Stimulated activated CD4-positive, alpha-beta T cell treated with anti-CD3 and anti-CD28 coated beads, Interleukin-1b, Interleukin-23, amount 100 ng/mL, for 1 hour (primary cell): ENCODE results near the gene UNC13A.
A peak's percentile ranks its signal among the peaks of the same experiment; 100 is the strongest.

ENCODE experiments used
- DNase-seq, 2 donors: peaks; one replicate each; pipeline ENCODE4 v3.0.0-alpha.2; 2020; ENCODE audit warnings: low read depth in 2 of 2

UNC13A gene

DNA sequence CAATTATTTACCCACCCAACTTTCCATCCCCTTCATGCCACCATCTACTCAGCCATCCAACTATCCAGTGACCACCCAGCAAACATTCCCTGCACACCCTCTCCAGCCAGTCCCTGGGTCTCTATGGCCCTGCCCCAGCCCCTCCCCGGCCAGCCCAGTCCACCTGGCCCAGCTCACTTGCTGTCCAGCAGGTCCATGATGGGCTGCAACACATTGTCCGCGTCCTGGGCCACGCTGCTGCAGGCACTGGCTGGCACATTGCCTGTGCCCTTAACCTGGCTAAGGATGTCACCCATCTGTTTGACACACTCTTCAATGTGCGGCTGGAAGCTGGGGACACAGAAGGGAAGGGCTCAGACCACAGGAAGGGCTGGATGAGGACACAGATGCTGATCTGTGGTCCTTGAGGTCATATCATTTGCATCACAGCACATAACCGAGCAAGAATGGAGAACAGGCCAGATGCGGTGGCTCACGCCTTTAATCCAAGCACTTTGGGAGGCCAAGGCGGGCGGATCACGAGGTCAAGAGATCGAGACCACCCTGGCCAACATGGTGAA, 61.6 kb downstream of the UNC13A start:
- DNase-seq: no peak

DNA sequence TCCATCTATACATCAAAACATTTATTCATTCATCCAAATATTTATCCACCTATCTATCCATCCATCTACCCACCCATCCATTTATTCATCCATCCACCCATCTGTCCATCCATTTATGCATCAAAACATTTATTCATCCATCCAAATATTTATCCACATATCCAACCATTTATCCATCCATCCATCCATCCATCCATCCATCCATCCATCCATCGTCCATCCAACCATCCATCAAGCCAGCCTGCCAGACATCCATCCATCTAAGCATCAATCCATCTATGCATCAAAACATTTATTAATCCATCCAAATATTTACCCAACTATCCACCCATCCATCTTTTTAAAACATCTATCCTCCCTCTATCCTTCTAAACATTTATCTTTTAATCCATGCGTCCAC, 62.2 kb downstream of the UNC13A start:
- DNase-seq: no peak

DNA sequence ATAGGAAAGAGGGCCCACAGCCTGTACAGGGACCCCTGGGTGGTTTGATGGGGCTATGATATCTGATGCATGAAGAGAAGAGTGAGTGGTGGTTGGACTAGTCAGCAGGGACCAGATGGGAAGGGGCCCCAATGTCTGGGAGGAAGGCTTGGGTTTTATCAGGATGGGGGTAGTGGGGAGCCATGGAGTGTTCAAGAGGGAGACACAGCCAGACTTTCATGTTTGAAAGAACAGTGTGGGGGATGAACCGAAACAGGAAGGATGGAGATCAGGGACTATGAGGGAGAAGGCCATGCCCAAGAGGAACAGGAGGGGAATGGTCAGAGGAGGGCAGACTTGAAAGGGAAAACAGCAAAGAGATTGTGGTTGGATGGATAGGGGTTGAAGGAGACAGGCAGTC, 63.1 kb downstream of the UNC13A start:
- no peak for DNase-seq

- no peak for DNase-seq
Measured at GRCh38 chr19:17624314-17624991, 63.7 kb downstream of the UNC13A start.

- DNase-seq: no peak
Measured at GRCh38 chr19:17623224-17623935, 64.8 kb downstream of the UNC13A start.

DNA sequence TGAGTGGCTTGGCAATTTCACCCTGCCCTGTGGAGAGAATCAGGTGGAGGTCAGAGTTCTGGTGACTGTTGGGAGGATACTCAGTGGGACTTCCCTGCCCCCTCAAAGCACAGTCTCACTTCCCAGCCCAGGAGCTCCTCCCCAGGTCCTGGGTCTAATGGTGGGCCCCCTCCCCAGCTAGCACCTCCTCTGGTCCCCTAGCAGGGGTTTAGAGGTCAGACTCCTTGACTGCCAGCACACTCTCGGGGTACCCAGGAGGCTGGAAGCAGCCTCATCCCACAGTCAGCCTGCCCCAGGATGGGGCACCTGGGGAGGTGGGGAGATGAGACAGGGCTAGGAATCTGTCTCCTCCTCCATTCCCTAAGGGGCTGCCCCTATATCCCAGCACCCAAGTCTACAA, 67.5 kb downstream of the UNC13A start:
- DNase-seq: no peak

GRCh38 chr19:17618936-17619335, 69.2 kb downstream of the UNC13A start:
- no peak for DNase-seq

DNA sequence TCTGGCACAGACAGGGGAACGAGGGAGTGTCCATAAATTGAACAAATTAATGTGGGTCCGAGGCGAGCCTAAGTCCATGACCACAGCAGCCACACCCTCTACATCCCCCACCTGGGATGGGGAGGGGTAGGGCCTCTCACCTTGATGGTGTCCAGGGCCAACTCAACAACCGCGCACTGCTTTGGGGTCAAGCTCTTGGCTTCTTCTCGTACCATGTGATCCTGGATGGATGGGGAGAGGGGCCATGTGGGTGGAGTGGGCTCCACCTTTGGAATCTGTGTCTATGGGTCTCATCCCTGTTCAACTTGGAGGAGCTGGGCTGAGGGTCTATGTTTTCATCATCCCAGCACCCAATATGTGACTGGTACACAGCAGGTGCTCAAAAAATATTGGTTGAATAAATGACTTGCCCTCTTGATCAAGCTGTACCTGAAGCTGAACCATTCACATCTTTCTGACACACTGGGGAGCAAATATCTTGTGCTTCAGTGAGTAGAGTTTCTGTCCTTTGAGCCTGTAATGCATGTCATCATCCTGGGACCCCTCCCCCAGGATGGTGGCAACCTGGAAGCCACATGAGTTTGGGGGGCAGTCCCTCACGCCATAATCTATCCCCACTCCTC, 69.8 kb downstream of the UNC13A start:
- no peak for DNase-seq

DNA sequence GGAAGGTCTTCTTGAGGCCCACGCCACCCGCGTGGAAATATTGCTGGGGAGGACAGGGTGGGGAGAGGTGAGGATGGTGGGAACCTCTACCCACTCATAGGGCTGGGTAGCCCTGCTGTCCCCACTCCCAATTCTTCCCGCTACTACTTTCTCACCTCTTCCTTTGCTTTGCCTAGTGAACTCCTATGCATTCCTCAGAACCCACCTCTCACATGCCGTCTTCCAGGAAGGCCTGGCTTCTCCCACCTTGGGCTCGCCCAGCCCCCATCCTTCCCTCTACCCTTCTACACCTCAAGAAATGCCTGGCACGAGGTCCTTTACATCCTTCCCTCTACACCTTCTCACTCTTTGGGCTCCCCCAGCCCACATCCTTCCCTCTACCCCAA, 70.4 kb downstream of the UNC13A start:
- DNase-seq: no peak

GRCh38 chr19:17616961-17617806, 71.0 kb downstream of the UNC13A start:
- DNase-seq: no peak

GRCh38 chr19:17616686-17616960, 71.5 kb downstream of the UNC13A start:
- no peak for DNase-seq

DNA sequence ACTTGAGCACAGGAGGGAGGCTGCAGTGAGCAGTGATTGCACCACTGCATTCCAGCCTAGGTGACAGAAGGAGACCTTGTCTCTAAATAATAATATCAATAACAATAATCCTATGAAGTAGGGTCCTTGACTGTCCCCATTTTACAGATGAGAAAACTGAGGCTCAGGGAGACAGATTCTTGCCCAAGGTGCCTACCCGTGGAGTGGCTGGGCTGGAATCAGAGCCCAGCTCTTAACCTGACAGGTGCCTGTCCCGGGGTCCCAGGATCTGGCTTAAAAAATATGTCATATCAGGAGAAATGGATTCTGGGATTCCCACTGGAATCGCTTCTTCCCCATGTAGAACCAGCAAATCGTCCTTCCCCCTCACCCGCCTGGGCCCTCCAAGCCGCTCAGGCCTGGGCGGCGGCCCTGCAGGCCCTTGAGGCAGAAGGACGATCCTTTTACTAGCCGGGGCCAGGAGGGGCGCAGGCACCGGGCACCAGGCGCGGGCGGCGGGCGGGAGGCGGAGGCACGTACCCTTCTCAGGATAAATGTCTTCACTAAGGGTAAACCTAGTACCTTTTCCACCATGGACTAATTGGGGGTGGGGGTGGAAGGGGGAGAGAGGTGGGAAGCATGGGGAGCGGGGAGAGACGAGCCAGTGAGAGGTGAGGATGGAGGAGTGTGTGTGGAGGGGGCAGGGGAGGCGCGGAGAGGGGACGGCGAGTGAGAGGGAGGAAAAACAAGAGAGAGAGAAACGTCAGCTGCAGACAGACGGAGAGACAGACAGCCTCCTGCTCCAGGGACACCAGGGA, 72.1 kb downstream of the UNC13A start:
- DNase-seq: no peak

DNA sequence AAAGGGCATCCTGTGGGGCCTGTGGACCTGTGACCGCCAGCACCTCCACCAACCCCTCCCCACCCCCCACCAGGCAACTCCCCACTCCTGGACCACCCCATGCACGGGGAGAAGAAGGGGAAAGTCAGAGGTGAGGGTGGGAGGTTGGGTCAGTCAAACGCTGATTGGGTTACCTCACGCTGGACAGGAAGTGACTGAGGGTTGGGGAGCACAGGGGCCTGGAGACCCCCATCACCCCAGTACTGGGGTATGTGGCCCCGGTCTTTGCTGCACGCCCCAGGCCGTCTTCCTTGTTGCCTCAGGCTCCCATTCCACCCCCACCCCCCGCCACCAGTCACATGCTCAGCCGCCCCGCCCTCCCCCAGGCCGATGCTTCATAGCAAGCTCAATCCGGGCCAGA, 73.7 kb downstream of the UNC13A start:
- DNase-seq: no peak

GRCh38 chr19:17611462-17612244, 76.5 kb downstream of the UNC13A start:
- no peak for DNase-seq

DNA sequence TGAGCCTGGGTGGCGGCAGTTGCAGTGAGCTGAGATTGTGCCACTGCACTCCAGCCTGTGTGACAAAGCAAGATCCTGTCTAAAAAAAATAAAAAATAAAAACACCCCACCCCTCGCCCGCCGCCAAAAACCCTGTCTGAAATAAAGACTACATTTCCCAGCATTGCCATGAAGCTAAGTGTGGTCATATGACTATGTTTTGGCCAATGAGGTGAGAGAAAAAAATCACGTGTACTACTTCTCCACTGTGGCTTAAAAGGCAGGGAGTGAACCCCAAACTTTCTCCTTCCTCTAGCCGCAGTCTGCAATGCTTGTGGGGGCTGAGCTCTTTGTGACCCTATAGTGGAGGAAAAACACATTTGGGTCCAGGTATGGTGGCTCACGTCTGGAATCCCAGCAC, 77.8 kb downstream of the UNC13A start:
- DNase-seq: no peak

- no peak for DNase-seq
Measured at GRCh38 chr19:17607936-17608335, 80.2 kb downstream of the UNC13A start.

GRCh38 chr19:17606590-17607185, 81.5 kb downstream of the UNC13A start:
- DNase-seq: no peak

- peak; percentile 52 to 62 for DNase-seq
Measured at GRCh38 chr19:17605761-17606589, 82.2 kb downstream of the UNC13A start.

DNA sequence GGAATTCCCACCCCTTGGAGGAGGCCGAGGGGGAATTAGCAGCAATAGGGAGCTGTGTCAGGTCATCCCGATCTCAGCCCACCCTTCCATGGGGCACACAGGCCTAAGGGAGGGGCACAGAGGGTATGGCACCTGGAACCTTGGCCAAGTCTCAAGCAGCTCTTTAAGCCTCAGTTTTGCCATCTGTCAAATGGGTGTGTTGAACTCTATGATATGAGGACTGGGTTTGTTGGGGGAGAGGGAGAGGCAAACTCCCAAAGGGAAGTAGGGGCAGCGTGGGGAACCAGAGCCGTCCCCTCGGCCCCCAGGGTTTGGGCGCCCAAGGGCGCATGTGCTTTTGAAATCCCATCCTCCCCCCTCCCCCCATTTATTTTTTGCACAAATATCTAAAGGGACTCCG, 83.0 kb downstream of the UNC13A start:
- DNase-seq: no peak
